ENCODE measurements around the gene SLAMF1. TPM values are rescaled to one million over a fixed set of nuclear protein-coding genes. Genes with fewer than 3 reads are reported as not detected.

SLAMF1 gene
- 10 to 100 TPM; 52.2 to 54.0 TPM for total RNA-seq

GRCh38 chr1:160646711-160647328 lies at the start of gene SLAMF1:
Gene SLAMF1 (minus strand): TSS chr1:160647044. CDS start chr1:160646945, 99 bp downstream.

GRCh38 chr1:160579216-160579701 lies 67.6 kb downstream of the SLAMF1 start, which contains the start of gene CD84:
Gene CD84 (minus strand): TSS chr1:160579496. CDS start chr1:160579437, 59 bp downstream.

Other genes starting within 250 kb of the SLAMF1 start
- gene VANGL2, start 246.5 kb downstream of the SLAMF1 start, total RNA-seq, result not detected
- 10 to 100 TPM; 23.8 to 24.3 TPM for gene SLAMF6, start 123.8 kb downstream of the SLAMF1 start, total RNA-seq
- gene CD84, start 67.5 kb downstream of the SLAMF1 start, total RNA-seq, result 1 to 10 TPM; 5.4 to 6.3 TPM
- gene CD48, start 64.8 kb upstream of the SLAMF1 start, total RNA-seq, result 100 to 1,000 TPM; 378 to 401 TPM
- 1 to 10 TPM; 7.6 to 8.2 TPM for gene SLAMF7, start 92.2 kb upstream of the SLAMF1 start, total RNA-seq
- 10 to 100 TPM; 75.9 to 76.3 TPM for gene LY9, start 149.1 kb upstream of the SLAMF1 start, total RNA-seq
- gene CD244, start 215.8 kb upstream of the SLAMF1 start, total RNA-seq, result under 1 TPM; 0.40 to 0.55 TPM
- not detected for gene ITLN1, start 238.1 kb upstream of the SLAMF1 start, total RNA-seq